ENCODE measurements around the gene BLOC1S3.

DNA sequence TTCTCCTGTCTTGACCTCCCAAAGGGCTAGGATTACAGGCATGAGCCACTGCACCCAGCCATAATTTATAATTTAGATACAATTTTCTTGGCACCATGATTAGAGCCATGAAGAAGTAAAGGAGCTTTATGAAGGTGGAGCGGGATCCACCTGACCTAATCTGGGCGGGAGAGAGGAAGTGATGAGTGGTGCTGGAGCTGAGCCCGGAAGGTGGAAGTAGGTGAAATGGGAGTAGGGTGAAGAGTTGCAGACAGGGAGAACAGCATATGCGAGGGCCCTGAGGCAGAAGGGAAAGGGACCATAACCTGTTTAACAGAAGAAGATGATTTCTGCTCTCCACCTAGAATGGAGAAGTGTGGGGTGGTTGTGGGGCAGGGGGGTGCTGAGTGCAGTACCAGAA lies 4.2 kb downstream of the BLOC1S3 start:
- no peak for TF ChIP-seq REST (IDR thresholded peaks at IDR 0.05; ENCODE audit: insufficient read depth in 1 of 2, low read depth in 2 of 2, low read length in 2 of 2)
- no peak for TF ChIP-seq POLR2AphosphoS5 (IDR thresholded peaks at IDR 0.05; ENCODE audit: low read depth, low read length)
